Peyer's patch (tissue), 4 donors: ENCODE measurements around the gene LZIC.

Experiments
- POLR2A ChIP-seq, 2 donors: fragments of 450-650 bp; IDR thresholded peaks; one replicate each; pipeline ENCODE4 v1.5.1; 2017; ENCODE audit warnings: antibody characterized with exemption in 2 of 2, mild to moderate bottlenecking in 2 of 2, moderate library complexity in 2 of 2
- TF ChIP-seq, protein P1 (sequence below), 6 experiments: fragments of 450-650 bp in 4 of 6; fragments of 200-600 bp in 2 of 6; sonication (generic) in 1 of 6; IDR thresholded peaks; one replicate each; pipeline ENCODE4 v1.5.1; 2017 to 2019; ENCODE audit warnings: antibody characterized with exemption in 6 of 6, mild to moderate bottlenecking in 3 of 6, moderate library complexity in 1 of 6

DNA sequence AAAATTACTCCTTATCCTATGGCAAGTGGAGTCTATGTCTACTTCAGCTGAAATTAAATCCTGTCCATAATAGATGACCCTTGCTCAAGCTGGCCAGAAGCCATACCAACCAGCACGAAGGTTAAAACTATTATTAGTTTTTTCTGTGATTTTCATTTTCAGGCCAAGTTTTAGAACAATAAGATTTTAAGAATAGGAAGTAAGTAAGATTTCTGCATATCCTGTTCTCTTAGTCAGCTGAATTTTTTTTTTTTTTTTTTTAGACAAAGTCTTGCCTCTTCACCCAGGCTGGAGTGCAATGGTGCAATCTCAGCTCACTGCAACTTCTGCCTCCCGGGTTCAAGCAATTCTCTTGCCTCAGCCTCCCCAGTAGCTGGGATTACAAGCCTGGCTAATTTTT is 47.8 kb upstream of the LZIC start:
- TF ChIP-seq, protein P1, sequence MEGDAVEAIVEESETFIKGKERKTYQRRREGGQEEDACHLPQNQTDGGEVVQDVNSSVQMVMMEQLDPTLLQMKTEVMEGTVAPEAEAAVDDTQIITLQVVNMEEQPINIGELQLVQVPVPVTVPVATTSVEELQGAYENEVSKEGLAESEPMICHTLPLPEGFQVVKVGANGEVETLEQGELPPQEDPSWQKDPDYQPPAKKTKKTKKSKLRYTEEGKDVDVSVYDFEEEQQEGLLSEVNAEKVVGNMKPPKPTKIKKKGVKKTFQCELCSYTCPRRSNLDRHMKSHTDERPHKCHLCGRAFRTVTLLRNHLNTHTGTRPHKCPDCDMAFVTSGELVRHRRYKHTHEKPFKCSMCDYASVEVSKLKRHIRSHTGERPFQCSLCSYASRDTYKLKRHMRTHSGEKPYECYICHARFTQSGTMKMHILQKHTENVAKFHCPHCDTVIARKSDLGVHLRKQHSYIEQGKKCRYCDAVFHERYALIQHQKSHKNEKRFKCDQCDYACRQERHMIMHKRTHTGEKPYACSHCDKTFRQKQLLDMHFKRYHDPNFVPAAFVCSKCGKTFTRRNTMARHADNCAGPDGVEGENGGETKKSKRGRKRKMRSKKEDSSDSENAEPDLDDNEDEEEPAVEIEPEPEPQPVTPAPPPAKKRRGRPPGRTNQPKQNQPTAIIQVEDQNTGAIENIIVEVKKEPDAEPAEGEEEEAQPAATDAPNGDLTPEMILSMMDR (IDR thresholded peaks at IDR 0.05): no peak
- no peak for TF ChIP-seq POLR2A (IDR thresholded peaks at IDR 0.05)
